Stomach smooth muscle (tissue), 2 donors: ENCODE results near the gene ELAC1.
"Not testable (repeated sequence)": the region's sequence is repeated elsewhere in the genome, so short reads cannot be mapped to it uniquely, and the experiment has no call there.

Source experiments
- H3K27ac ChIP-seq: one replicate; pipeline ENCODE4 v1.7.0; 2013; ENCODE audit warnings: mild to moderate bottlenecking, low read length, inconsistent platforms
- H3K27me3 ChIP-seq, 2 donors: one replicate each; pipeline ENCODE4 v1.7.0; 2013; ENCODE audit warnings: low read length in 2 of 2; ENCODE audit not compliant: insufficient read depth in 2 of 2, control insufficient read depth in 1 of 2
- H3K36me3 ChIP-seq, 2 donors: one replicate each; pipeline ENCODE4 v1.7.0; 2013; ENCODE audit warnings: low read length in 2 of 2; ENCODE audit not compliant: control insufficient read depth in 2 of 2, insufficient read depth in 2 of 2
- H3K4me1 ChIP-seq: one replicate; pipeline ENCODE4 v1.7.0; 2013; ENCODE audit warnings: low read length; ENCODE audit not compliant: control insufficient read depth, insufficient read depth
- H3K4me3 ChIP-seq, 2 donors: one replicate each; pipeline ENCODE4 v1.7.0; 2013; ENCODE audit warnings: low read length in 2 of 2
- H3K9ac ChIP-seq, 2 donors: one replicate each; pipeline ENCODE4 v1.7.0; 2013; ENCODE audit warnings: low read length in 2 of 2, mild to moderate bottlenecking in 1 of 2
- H3K9me3 ChIP-seq, 2 donors: one replicate each; pipeline ENCODE4 v1.7.0; 2013; ENCODE audit warnings: low read length in 2 of 2; ENCODE audit not compliant: control insufficient read depth in 2 of 2
- donor health status: healthy.
- donor health status: Pancreatic carcinoma.

ELAC1 gene

DNA sequence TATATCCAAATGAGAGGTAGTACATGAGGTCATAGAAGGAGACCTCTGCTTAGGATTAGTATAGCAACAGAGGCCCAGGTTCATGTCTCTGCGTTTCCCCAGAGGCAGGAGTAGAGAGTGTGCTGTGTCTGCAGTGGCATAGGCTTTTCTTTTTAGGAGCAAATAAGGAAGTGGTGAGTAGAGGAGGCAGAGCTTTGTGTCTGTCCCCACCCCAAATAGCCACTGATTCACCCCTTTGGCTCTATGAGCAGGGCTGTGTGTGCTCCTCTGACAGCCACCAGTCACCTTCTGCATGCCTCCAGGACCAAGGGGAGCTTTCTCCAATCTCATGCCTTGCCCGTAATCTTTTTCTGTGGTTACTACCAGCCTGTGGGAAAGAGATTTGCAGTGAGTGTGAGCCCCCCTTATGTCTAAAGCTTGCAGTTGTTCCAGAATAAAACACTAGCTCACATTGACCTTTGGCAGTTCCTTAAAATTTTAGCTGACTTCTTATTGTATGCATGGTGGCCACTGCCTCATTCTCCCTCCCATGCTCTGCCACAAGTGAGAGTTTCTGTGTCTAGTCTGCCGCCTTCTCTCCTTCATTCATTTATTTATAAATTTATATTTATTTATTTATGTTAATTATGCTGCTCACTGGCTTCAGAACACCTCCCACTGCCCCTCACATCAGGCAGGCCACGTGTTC lies 23.5 kb upstream of the ELAC1 start:
- H3K4me3 ChIP-seq: no peak overlapping the region
- H3K27me3 ChIP-seq: no peaks in the 10 kb centered on the region
- H3K4me1 ChIP-seq: no peaks in the 10 kb centered on the region
- peaks cover 6 to 9% of the 10 kb centered on the region in 2 donors for H3K36me3 ChIP-seq
- H3K9me3 ChIP-seq: no peaks in the 10 kb centered on the region
- no peak overlapping the region for H3K27ac ChIP-seq
- no peak overlapping the region for H3K9ac ChIP-seq

DNA sequence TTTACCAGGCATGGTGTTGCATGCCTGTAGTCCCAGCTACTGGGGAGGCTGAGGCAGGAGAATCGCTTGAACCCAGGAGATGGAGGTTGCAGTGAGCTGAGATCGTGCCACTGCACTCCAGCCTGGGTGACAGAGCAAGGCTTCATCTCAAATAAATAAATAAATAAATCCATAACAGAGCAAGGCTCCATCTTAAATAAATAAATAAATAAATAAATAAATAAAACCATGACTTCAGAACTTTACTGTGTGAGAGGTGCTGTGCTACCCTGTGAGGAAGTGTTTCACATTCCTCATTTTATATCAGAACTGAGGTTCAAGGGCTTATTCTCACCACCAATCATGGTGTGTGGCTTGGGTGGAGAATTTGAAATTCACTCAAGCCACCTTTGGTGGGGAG lies 21.9 kb upstream of the ELAC1 start:
- not testable (repeated sequence) for H3K27ac ChIP-seq, H3K4me3 ChIP-seq, H3K9me3 ChIP-seq, H3K9ac ChIP-seq, H3K36me3 ChIP-seq, H3K27me3 ChIP-seq, H3K4me1 ChIP-seq

DNA sequence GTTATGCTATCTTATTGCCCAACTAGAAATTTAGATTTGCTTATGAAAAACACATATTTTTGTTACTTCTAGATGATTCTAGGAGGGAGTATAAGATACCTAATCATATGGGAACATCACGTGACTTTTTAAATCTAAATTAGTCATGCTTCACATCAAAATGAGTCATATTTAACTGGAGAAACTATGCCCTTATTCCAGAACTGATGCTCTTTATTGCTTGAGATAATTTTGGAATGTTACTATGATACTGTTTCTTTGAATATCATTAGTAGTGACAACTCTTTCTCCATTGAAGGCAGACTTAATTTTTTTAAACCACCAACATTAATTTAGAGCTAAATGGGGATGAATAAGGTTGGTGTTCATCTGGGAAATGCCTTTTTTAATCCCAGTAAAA lies 19.9 kb upstream of the ELAC1 start:
- Histone ChIP-seq H3K36me3 (peaks cover 3 to 5% of the 10 kb centered on the region in 2 donors), H3K27ac (no peak overlapping the region), H3K9me3 (no peaks in the 10 kb centered on the region), H3K27me3 (no peaks in the 10 kb centered on the region), H3K4me3 (no peak overlapping the region), H3K4me1 (no peaks in the 10 kb centered on the region), H3K9ac (no peak overlapping the region)

DNA sequence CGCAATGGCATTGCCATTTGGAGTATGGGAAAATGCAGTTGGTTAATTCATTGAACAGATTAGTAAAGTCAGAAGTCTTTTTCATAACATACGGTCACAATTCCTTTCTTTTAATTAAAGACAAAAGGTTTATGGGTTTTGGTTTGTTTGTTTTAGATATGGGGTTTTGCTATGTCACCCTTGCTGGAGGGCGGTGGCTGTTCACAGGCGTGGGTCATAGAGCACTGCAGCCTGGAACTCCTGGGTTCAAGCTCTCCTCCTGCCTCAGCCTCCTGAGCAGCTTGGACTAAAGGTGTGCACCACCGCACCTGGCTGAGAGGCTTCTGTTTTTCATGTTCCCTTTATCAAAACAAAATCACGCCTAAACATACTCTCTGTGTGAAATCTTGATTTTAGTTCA lies 18.7 kb upstream of the ELAC1 start:
- Histone ChIP-seq H3K9ac (no peak overlapping the region), H3K4me1 (no peaks in the 10 kb centered on the region), H3K36me3 (peaks cover 2 to 5% of the 10 kb centered on the region in 2 donors), H3K9me3 (no peaks in the 10 kb centered on the region), H3K27ac (no peak overlapping the region), H3K4me3 (no peak overlapping the region), H3K27me3 (no peaks in the 10 kb centered on the region)

DNA sequence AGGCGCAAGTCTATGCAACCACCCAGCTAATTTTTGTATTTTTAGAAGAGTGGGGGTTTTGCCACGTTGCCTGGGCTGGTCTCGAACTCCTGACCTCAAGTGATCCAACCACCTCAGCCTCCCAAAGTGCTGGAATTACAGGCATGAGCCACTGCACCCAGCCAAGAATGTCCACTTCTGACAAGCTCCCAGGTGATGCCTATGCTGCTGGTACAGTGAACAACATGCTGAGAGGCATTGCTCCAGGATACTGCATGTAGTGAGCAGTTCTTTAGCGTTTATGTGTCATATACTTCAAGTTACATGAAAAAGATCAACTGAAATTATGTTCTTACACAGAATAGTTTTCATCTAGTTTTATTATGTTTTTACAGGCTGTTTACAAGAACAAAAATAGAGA lies 17.2 kb upstream of the ELAC1 start:
- no peaks in the 10 kb centered on the region for H3K4me1 ChIP-seq
- H3K27me3 ChIP-seq: no peaks in the 10 kb centered on the region
- H3K27ac ChIP-seq: no peak overlapping the region
- H3K4me3 ChIP-seq: no peak overlapping the region
- H3K36me3 ChIP-seq: peaks cover 0 to 5% of the 10 kb centered on the region in 2 donors
- no peaks in the 10 kb centered on the region for H3K9me3 ChIP-seq
- H3K9ac ChIP-seq: no peak overlapping the region

DNA sequence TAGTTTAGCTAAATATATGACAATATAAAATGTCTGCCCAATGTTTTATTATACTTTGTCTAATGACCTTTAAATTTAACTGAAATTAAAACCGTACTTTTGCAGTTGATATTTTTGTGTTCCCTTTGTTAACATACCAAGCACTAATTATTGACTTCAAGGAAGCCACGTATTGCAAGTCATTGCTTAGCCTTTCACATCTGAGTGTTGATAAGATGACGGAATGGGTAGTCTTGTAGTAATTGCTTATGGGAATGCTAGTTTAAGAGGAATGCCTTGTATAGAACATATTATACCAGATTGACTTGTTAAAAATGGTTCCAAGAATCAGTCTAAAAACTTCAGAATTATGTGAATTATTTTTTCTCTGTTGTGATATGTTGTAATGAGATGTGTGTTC lies 14.0 kb upstream of the ELAC1 start:
- Histone ChIP-seq H3K27me3 (no peaks in the 10 kb centered on the region), H3K36me3 (no peaks in the 10 kb centered on the region), H3K4me1 (no peaks in the 10 kb centered on the region), H3K9ac (no peak overlapping the region), H3K4me3 (no peak overlapping the region), H3K27ac (no peak overlapping the region), H3K9me3 (no peaks in the 10 kb centered on the region)

DNA sequence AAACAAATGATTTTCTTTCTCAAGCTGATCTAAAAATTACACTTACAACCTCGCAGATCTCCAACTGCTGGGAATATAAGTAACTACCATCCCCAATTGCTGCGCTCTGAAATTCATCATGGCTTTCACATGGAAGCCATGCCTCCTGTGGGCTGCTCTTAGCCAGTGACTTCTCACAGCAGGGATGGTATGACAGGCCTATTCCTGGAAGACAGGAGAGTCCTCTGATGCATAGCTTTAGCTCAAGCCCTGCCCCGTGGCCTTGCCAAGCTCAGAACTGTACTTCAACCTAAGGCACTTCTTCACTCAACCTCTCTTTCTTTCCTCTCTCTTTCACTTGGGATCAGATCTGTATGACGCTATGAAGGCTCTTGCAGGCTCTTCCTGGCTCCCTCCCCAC lies 12.6 kb upstream of the ELAC1 start:
- Histone ChIP-seq H3K4me1 (no peaks in the 10 kb centered on the region), H3K27ac (no peak overlapping the region), H3K36me3 (no peaks in the 10 kb centered on the region), H3K9ac (no peak overlapping the region), H3K4me3 (no peak overlapping the region), H3K27me3 (no peaks in the 10 kb centered on the region), H3K9me3 (no peaks in the 10 kb centered on the region)

DNA sequence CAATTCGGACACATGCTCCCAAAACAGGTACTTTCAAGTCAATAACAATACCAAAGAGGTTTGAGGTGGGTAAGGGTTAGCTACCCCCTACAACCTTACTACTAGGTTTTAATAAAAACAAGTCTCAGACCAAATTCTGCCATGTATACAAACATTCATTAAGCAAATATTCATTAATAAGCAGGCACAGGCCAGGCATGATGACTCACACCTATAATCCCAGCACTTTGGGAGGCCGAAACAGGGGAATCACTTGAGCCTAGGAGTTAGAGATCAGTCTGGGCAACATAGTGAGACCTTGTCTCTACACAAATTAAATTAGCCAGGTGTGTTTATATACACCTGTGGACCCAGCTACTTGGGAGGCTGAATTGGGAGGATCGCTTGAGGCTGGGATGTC lies 11.7 kb upstream of the ELAC1 start:
- H3K9me3 ChIP-seq: no peaks in the 10 kb centered on the region
- no peak overlapping the region for H3K4me3 ChIP-seq
- H3K36me3 ChIP-seq: no peaks in the 10 kb centered on the region
- H3K4me1 ChIP-seq: no peaks in the 10 kb centered on the region
- no peak overlapping the region for H3K9ac ChIP-seq
- H3K27me3 ChIP-seq: no peaks in the 10 kb centered on the region
- H3K27ac ChIP-seq: no peak overlapping the region

DNA sequence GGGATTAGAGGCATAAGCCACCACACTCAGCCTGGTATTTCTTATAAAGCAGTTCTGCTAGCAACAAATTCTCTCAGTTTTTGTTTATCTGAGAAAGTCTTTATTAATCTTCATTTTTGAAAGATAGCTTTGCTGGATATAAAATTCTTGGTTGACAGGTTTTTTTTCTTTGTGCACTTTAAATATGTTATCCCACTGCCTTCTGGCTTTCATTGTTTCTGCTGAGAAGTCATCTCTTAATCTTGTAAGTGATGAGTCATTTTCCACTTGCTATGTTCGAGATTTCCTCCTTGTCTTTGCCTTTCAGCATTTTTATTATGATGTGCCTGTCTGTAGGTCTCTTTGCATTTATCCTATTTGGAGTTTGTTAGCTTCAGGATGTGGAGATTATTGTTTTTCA lies 5.9 kb upstream of the ELAC1 start:
- H3K4me3 ChIP-seq: no peak overlapping the region
- no peak overlapping the region for H3K27ac ChIP-seq
- H3K4me1 ChIP-seq: no peaks in the 10 kb centered on the region
- no peaks in the 10 kb centered on the region for H3K36me3 ChIP-seq
- peaks cover 0 to 10% of the 10 kb centered on the region in 2 donors for H3K9me3 ChIP-seq
- no peaks in the 10 kb centered on the region for H3K27me3 ChIP-seq
- no peak overlapping the region for H3K9ac ChIP-seq

DNA sequence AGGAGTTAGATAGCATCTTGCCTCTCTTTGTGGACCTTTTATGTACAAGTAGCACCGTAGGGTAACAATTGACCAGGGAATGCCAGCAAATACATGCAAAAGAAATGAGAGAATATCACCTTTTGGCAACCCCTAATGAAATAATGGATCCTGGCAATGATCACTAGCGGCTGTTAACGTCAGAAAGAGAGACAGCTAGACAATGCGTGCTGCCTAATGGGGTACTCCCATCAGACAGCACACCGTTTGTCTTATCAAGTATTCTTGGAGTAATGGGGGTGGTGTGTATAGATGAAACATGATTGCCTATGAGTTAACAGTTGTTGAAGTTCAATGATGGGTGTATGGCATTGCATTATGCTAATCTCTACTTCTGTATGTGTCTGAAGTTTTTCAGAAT lies 1.6 kb downstream of the ELAC1 start:
- peaks cover 12% of the 10 kb centered on the region for H3K4me1 ChIP-seq
- H3K9ac ChIP-seq: peak overlapping the region in 1 of 2 donors; percentile 99
- H3K4me3 ChIP-seq: peak overlapping the region; percentile 74 to 92

DNA sequence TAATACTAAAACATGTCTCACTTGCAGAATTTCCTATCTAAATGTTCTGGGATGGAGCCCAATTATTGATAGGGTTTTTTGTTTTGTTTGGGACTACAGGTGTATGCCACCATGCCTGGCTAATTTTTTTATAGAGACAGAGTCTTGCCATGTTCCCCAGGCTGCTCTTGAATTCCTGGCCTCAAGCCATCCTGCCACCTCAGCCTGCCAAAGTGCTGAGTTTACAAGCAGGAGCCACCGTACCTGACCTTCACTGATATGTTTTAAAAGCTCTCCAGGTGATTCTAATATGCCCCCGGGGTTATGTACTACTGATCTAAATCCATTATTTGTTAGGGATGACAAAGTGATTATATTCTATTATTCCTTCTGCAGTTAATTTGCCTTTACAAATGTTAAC lies 2.2 kb downstream of the ELAC1 start:
- H3K4me1 ChIP-seq: peaks cover 12% of the 10 kb centered on the region
- no peak overlapping the region for H3K27ac ChIP-seq
- no peaks in the 10 kb centered on the region for H3K9me3 ChIP-seq
- H3K4me3 ChIP-seq: peak overlapping the region in 1 of 2 donors; percentile 15
- H3K9ac ChIP-seq: no peak overlapping the region
- H3K27me3 ChIP-seq: no peaks in the 10 kb centered on the region
- H3K36me3 ChIP-seq: peaks cover 4 to 5% of the 10 kb centered on the region in 2 donors

More for the DNA sequence above, 1.6 kb downstream of the ELAC1 start:
- H3K27me3 ChIP-seq: no peaks in the 10 kb centered on the region
- H3K27ac ChIP-seq: no peak overlapping the region
- H3K9me3 ChIP-seq: no peaks in the 10 kb centered on the region
- no peaks in the 10 kb centered on the region for H3K36me3 ChIP-seq
